Subcutaneous abdominal adipose tissue (tissue), 5 donors: ENCODE results near the gene GYS2.
A peak's percentile ranks its signal among the peaks of the same experiment; 100 is the strongest.

Experiments used
- H3K27ac ChIP-seq: one replicate; pipeline ENCODE4 v1.7.0; 2013; ENCODE audit warnings: low read depth, mild to moderate bottlenecking, inconsistent platforms, low read length, moderate library complexity
- H3K27me3 ChIP-seq, 5 donors: one replicate each; pipeline ENCODE4 v1.7.0; 2013; ENCODE audit warnings: low read length in 5 of 5, inconsistent platforms in 1 of 5; ENCODE audit not compliant: control insufficient read depth in 5 of 5, insufficient read depth in 4 of 5
- H3K36me3 ChIP-seq, 5 donors: one replicate each; pipeline ENCODE4 v1.7.0; 2013; ENCODE audit warnings: low read length in 5 of 5; ENCODE audit not compliant: control insufficient read depth in 5 of 5, insufficient read depth in 5 of 5
- H3K4me1 ChIP-seq, 5 donors: one replicate each; pipeline ENCODE4 v1.7.0; 2013; ENCODE audit warnings: low read length in 5 of 5, mild to moderate bottlenecking in 3 of 5, moderate library complexity in 1 of 5; ENCODE audit not compliant: control insufficient read depth in 5 of 5, insufficient read depth in 5 of 5
- H3K4me3 ChIP-seq, 5 donors: one replicate each; pipeline ENCODE4 v1.7.0; 2013; ENCODE audit warnings: low read length in 5 of 5, low read depth in 1 of 5
- H3K9ac ChIP-seq, 5 donors: one replicate each; pipeline ENCODE4 v1.7.0; 2013; ENCODE audit warnings: low read length in 5 of 5, mild to moderate bottlenecking in 4 of 5, moderate library complexity in 3 of 5
- H3K9me3 ChIP-seq, 5 donors: one replicate each; pipeline ENCODE4 v1.7.0; 2013; ENCODE audit warnings: low read length in 5 of 5; ENCODE audit not compliant: control insufficient read depth in 5 of 5
- donor health status: healthy.
- donor health status: healthy.
- donor health status: healthy.
- donor health status: healthy.
- donor health status: healthy.

Gene GYS2

DNA sequence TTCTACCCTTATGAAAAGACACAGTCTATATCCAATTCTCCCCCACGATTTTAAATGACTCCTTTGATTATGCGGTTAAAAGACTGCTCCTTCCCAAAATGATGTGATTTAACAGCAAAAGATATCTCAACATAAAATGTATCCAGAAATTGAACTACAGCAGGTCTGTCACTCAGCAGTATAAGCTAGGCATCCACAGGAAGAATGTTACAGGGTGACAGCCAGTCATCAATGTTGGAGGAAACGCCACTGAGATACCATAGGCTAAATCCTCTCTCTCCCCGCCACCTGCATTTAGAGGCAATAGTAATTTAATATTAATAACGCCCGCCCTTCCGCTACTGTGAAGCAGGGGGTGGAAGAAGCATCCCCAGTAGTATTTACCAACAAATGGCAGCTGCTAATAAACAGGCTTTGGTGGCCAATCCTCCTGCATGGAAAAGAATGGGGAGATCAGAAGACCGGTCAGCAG, 103.8 kb downstream of the GYS2 start:
- no peaks in the 10 kb centered on the region for H3K27me3 ChIP-seq
- H3K4me1 ChIP-seq, result peaks cover 0 to 47% (median 36%) of the 10 kb centered on the region in 5 donors
- peak overlapping the region; percentile 83 to 98 (median 93) for H3K4me3 ChIP-seq
- peaks cover 24 to 31% (median 26%) of the 10 kb centered on the region in 5 donors for H3K36me3 ChIP-seq
- H3K9ac ChIP-seq, result peak overlapping the region; percentile 59 to 98 (median 83)
- no peaks in the 10 kb centered on the region for H3K9me3 ChIP-seq
- H3K27ac ChIP-seq, result peak overlapping the region; percentile 91

DNA sequence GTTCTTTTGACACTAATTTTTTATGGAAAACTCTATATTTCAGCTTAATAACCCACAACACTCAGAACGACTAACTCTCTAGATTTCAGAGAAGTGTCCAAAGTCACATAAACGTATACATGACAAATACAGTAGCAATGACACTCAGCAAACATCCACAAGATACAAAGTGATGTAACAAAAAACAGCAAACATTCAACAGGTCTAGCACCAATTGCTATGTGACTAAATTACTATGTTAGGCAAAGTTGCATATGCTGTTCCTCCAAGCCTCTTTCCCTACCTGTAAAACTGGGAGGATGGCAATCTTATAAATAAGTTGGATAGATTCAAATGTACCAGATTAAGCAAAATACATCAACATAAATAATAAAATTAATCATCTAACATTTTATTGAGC, 104.9 kb downstream of the GYS2 start:
- peaks cover 31 to 41% (median 33%) of the 10 kb centered on the region in 5 donors for H3K36me3 ChIP-seq
- H3K4me3 ChIP-seq, result no peak overlapping the region

More for the DNA sequence above, 104.9 kb downstream of the GYS2 start:
- Histone ChIP-seq H3K4me1 (peaks cover 0 to 39% (median 35%) of the 10 kb centered on the region in 5 donors), H3K27ac (no peak overlapping the region), H3K27me3 (no peaks in the 10 kb centered on the region), H3K9ac (peak overlapping the region in 1 of 5 donors; percentile 77), H3K9me3 (no peaks in the 10 kb centered on the region)
